Esophagus (tissue), 2 donors: ENCODE measurements around the gene ACAP1. TPM values are rescaled to one million over a fixed set of nuclear protein-coding genes. Genes with fewer than 3 reads are reported as not detected.

ENCODE experiments used
- H3K27ac ChIP-seq, 2 donors: one replicate each; pipeline ENCODE4 v1.5.1; 2013; ENCODE audit warnings: low read depth in 2 of 2, mild to moderate bottlenecking in 2 of 2, inconsistent platforms in 1 of 2, low read length in 1 of 2, moderate library complexity in 1 of 2
- H3K27me3 ChIP-seq, 2 donors: one replicate each; pipeline ENCODE4 v1.6.1; 2013; ENCODE audit warnings: low read length in 2 of 2, control low read depth in 1 of 2, mild to moderate bottlenecking in 1 of 2; ENCODE audit not compliant: insufficient read depth in 2 of 2, control insufficient read depth in 1 of 2
- H3K36me3 ChIP-seq, 2 donors: one replicate each; pipeline ENCODE4 v1.6.1; 2013; ENCODE audit warnings: low read length in 1 of 2; ENCODE audit not compliant: control insufficient read depth in 2 of 2, insufficient read depth in 2 of 2
- H3K4me1 ChIP-seq, 2 donors: one replicate each; pipeline ENCODE4 v1.6.1; 2013; ENCODE audit warnings: low read length in 1 of 2; ENCODE audit not compliant: control insufficient read depth in 2 of 2, insufficient read depth in 2 of 2
- H3K4me3 ChIP-seq, 2 donors: one replicate each; pipeline ENCODE4 v1.5.1; 2013; ENCODE audit warnings: low read length in 2 of 2, mild to moderate bottlenecking in 2 of 2, low read depth in 1 of 2, moderate library complexity in 1 of 2
- H3K9me3 ChIP-seq, 2 donors: one replicate each; pipeline ENCODE4 v1.6.1; 2013; ENCODE audit warnings: mild to moderate bottlenecking in 2 of 2, low read depth in 1 of 2, low read length in 1 of 2, moderate library complexity in 1 of 2; ENCODE audit not compliant: control insufficient read depth in 2 of 2, insufficient read depth in 1 of 2
- WGBS, 2 donors: extraction: QIAGEN DNeasy Blood & Tissue Kit; methylation state at CpG; one replicate each; pipeline ENCODE4 v1.1.7; 2013; 5-methylcytosine and 5-hydroxymethylcytosine counted together
- polyA plus RNA-seq, 2 donors: library from polyadenylated mRNA; stranded (reverse); fragments of 200-250 nt; gene quantifications; one replicate each; pipeline ENCODE4 v1.2.3, GENCODE V29; 2013
- donor health status: healthy with polysubstance abuse.
- donor health status: Bipolar disorder and iron deficiency.

ACAP1 gene
- polyA plus RNA-seq, 2 donors = 5.3 to 9.7 TPM

DNA sequence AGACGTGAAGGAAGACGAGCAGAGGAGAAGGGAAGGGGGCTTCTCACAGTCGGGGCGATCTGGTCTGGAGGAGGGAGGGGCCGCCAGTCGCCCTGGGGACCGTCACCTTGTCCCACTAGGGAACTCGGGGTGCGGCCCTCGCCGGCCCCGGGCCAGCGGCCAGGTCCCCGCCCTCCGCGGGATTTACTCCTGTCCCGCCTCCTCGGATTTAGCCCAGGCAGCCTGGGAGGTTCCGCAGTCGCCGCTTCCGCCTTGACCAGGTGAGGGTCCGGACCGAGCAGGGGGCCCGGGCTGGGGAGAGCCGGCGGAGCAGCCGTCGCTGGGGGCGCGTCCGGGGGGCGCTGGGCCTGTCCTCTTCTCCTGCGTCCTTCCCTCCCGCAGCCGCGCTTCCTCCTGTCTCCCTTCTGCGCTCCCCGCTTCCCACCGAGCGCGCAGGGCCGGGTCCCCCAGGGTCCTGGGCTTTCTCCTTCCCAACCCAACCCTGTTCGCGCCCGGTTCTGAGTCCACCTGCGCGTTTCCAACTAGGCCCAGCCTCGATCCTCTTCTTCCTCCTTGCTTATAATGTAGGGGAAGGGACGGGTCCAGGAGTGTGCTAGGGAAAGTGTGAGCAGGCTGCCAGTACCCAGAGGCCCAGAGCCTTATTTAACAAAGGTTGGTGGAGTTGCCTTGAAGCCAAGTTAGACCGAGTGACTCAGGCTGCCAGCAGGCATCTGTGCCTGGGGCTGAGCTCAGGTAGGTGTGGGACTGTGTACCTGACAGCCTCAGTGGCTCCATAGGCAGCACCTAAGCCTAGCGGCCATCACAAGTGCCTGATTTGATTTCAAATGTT lies 44.7 kb downstream of the ACAP1 start, which contains the start of gene TNK1:
Gene TNK1, plus strand, starts transcription at position 235 of the 829 bp plus-strand sequence. CDS start 1,838 bp downstream, outside the sequence.
- WGBS, 2 donors = 3 to 5% methylated on average over 33 to 52 of the region's 52 CpGs
- Histone ChIP-seq H3K9me3 (no peaks in the 10 kb centered on the region), H3K27ac (peak within 1 kb of the TSS; percentile 80 to 85), H3K4me3 (peak within 1 kb of the TSS; percentile 60 to 69), H3K4me1 (peaks cover 5 to 23% of the 10 kb centered on the region in 2 donors), H3K27me3 (no peaks in the 10 kb centered on the region), H3K36me3 (peaks cover 0 to 17% of the 10 kb centered on the region in 2 donors)

DNA sequence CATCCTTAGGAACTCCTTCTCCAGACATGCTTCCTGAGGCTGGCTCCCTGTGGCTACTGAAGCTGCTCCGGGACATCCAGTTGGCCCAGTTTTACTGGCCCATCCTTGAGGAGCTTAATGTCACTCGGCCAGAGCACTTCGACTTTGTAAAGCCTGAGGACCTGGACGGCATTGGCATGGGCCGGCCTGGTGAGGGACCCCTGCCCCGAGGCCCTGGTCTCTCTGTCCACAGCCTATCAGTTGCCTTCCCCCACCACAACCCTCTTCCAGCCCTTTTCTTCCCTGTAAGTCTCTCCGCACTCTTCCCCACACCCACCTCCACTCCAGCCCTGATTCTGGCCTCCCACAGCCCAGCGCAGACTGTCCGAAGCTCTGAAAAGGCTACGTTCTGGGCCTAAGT lies 46.6 kb downstream of the ACAP1 start:
- no peaks in the 10 kb centered on the region for H3K9me3 ChIP-seq
- WGBS, 2 donors = 90 to 91% methylated on average over 10 of the region's 10 CpGs
- peaks cover 2 to 24% of the 10 kb centered on the region in 2 donors for H3K36me3 ChIP-seq
- H3K4me3 ChIP-seq = peak overlapping the region in 1 of 2 donors; percentile 3
- no peak overlapping the region for H3K27ac ChIP-seq
- H3K27me3 ChIP-seq = no peaks in the 10 kb centered on the region
- peaks cover 5 to 23% of the 10 kb centered on the region in 2 donors for H3K4me1 ChIP-seq

DNA sequence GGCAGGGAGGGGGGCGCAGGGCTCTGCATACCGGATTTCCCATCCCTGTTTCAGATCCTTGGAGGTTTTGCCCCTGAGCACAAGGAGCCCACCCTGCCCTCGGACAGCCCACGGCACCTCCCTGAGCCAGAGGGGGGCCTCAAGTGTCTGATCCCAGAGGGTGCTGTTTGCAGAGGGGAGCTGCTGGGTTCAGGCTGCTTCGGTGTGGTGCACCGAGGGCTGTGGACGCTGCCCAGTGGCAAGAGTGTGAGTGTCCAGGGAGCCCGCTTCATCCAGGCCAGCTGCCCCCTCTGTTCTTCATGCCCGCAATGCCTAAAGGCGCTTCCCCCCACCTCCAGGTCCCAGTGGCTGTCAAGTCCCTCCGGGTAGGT lies 47.0 kb downstream of the ACAP1 start:
- H3K27me3 ChIP-seq = no peaks in the 10 kb centered on the region
- H3K36me3 ChIP-seq = peaks cover 2 to 28% of the 10 kb centered on the region in 2 donors
- no peak overlapping the region for H3K27ac ChIP-seq
- no peaks in the 10 kb centered on the region for H3K9me3 ChIP-seq
- 86 to 88% methylated on average over 11 of the region's 11 CpGs for WGBS, 2 donors
- H3K4me1 ChIP-seq = peaks cover 5 to 23% of the 10 kb centered on the region in 2 donors
- H3K4me3 ChIP-seq = no peak overlapping the region

DNA sequence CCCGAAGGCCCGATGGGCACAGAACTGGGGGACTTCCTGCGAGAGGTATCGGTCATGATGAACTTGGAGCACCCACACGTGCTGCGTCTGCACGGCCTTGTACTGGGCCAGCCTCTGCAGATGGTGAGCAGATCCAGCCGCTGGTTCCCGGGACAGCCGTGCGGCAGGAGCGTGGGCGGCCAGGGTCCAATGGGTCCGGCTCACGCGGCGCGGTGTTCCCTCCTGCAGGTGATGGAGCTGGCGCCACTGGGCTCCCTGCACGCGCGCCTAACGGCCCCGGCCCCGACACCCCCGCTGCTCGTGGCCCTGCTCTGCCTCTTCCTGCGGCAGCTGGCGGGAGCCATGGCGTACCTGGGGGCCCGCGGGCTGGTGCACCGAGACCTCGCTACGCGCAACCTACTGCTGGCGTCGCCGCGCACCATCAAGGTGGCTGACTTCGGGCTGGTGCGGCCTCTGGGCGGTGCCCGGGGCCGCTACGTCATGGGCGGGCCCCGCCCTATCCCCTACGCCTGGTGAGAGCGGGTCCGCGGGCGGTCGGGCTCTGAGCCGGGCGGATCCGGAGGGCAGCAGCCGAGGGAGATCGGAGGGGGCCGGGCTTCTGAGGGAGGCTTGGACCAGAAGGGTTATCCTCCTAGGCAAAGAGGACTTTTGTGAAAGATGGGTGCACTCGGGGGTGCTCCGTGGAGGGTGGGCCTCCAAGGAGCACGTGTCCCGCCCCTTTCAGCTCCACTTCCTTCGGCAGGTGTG lies 47.6 kb downstream of the ACAP1 start:
- Histone ChIP-seq H3K36me3 (peaks cover 5 to 34% of the 10 kb centered on the region in 2 donors), H3K27ac (peak overlapping the region; percentile 37 to 53), H3K27me3 (no peaks in the 10 kb centered on the region), H3K4me1 (peaks cover 5 to 23% of the 10 kb centered on the region in 2 donors), H3K4me3 (peak overlapping the region; percentile 1 to 29), H3K9me3 (no peaks in the 10 kb centered on the region)
- 28 to 42% methylated on average over 64 to 65 of the region's 65 CpGs for whole genome bisulfite sequencing, 2 donors

DNA sequence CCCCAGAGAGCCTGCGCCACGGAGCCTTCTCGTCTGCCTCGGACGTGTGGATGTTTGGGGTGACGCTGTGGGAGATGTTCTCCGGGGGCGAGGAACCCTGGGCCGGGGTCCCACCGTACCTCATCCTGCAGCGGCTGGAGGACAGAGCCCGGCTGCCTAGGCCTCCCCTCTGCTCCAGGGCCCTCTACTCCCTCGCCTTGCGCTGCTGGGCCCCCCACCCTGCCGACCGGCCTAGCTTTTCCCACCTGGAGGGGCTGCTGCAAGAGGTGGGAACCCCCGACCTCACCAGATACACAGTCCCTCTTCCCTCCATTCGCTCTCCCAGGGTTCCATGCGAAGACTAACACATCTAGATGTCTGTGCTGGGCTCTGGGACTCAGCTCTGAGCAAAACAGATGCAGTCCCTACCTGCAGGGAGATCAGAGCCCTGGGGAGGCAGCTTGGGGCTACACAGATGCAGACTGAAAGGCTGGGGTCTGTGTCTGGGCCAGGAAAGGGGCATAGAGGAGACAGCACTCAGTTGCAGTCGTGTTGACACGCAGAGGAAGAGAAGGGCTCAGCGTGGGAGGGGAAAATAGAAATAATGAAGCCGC lies 48.3 kb downstream of the ACAP1 start:
- Histone ChIP-seq H3K36me3 (peaks cover 7 to 39% of the 10 kb centered on the region in 2 donors), H3K9me3 (no peaks in the 10 kb centered on the region), H3K4me3 (peak overlapping the region in 1 of 2 donors; percentile 29), H3K27ac (peak overlapping the region in 1 of 2 donors; percentile 53), H3K27me3 (no peaks in the 10 kb centered on the region), H3K4me1 (peaks cover 5 to 23% of the 10 kb centered on the region in 2 donors)
- 66 to 70% methylated on average over 23 of the region's 23 CpGs for WGBS, 2 donors

DNA sequence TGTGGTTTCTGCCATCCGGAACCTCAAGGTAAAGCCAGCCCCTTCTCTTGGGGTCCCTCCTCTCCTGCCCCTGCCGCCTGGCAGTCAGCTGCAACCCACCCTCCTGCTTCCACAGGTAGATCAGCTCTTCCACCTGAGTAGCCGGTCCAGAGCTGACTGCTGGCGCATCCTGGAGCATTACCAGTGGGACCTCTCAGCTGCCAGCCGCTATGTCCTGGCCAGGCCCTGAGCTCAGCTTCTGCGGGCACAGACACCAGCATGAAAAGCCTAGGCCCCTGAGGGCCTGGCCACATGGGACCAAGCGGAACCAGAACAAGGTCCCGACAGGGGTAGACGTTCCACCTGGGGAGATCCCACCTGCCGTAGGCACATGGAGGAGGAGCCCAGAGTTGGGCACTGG lies 52.5 kb downstream of the ACAP1 start:
- Histone ChIP-seq H3K9me3 (no peaks in the 10 kb centered on the region), H3K4me3 (no peak overlapping the region), H3K27me3 (no peaks in the 10 kb centered on the region), H3K27ac (no peak overlapping the region), H3K36me3 (peaks cover 20 to 46% of the 10 kb centered on the region in 2 donors), H3K4me1 (peaks cover 6 to 14% of the 10 kb centered on the region in 2 donors)
- WGBS, 2 donors = 89 to 93% methylated on average over 9 to 10 of the region's 10 CpGs

DNA sequence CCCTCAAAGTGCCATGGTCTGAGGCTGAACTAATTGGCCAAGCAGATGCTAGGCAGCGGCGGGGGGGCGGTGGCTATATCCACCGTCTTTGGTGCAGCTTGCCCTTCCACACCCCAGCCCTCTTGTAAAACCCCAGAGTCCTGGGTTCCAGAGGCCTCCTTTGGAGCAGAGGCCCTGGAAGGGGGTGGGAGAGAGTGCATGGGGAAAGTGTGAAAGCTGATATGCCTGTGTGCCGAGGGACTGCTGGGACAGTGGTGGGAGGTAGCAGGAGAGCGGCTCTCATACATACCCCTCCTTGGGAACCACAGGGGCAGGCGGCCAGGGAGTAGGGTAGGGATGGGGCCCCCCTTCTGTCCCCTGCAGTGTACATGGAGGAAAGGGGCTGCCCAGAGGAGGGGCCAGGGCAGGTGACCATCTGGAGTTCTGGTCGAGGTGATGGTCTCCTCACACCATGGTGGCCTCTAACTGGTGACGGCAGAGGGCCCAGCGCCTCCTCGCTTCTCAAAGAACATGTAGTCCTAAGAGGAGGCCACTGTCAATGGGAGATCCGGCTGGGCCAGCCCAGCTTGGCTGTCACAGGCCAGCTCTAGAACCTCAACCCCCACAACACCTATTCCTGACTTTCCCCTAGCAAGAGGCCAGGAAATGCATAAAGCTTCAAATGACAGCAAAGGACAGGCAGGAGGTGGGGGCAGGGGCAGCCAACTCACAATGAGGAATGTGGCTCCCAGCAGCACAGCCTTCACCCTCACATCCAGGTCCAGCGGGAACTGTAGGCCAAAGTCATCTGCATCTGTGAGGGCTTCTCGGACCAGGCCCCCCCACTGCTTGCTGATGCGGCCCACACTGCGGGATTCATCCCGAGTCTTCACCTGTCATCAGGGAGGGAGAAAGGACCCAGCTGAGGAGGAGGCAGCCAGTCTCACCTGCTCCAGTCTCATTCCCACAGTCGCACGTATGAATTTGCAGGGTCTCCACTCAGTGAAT lies 53.9 kb downstream of the ACAP1 start:
- H3K36me3 ChIP-seq = peaks cover 20 to 39% of the 10 kb centered on the region in 2 donors
- WGBS, 2 donors = 86 to 88% methylated on average over 19 of the region's 19 CpGs

DNA sequence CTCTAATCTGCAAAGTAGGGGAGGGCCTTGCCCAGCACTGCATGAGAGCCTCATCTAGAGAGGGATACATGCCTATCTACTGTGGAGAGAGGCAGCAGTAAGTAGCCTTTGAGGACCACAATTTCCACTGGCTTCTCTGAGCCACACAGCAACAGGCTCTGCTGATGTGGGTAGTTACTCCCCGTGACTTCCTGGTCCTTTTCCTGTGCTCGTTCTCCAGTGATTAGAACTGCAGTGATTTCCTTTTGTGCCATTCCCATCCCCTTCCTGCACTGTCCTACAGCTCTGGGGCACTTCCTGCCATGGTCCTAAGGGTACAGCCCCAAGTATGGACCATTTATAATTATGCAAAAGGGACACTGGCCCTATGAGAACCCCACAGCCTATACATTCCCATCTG lies 55.0 kb downstream of the ACAP1 start:
- Histone ChIP-seq H3K4me3 (no peak overlapping the region), H3K36me3 (peaks cover 20 to 33% of the 10 kb centered on the region in 2 donors), H3K27ac (no peak overlapping the region), H3K27me3 (no peaks in the 10 kb centered on the region), H3K9me3 (no peaks in the 10 kb centered on the region), H3K4me1 (peaks cover 6 to 10% of the 10 kb centered on the region in 2 donors)
- 60 to 68% methylated on average over 2 of the region's 2 CpGs for WGBS, 2 donors

More for the DNA sequence above, 53.9 kb downstream of the ACAP1 start:
- Histone ChIP-seq H3K27me3 (no peaks in the 10 kb centered on the region), H3K4me1 (peaks cover 6 to 10% of the 10 kb centered on the region in 2 donors), H3K4me3 (no peak overlapping the region), H3K9me3 (no peaks in the 10 kb centered on the region), H3K27ac (no peak overlapping the region)
